Ishikawa (cell line): ENCODE data around the gene ATP8A2.

ENCODE experiments used
- CREB1 ChIP-seq: IDR thresholded peaks from 2 replicates; pipeline ENCODE4 v1.6.1; 2012; ENCODE audit warnings: low read depth
- EGR1 ChIP-seq: IDR thresholded peaks from 2 replicates; pipeline ENCODE4 v1.6.1; 2012
- EP300 ChIP-seq: IDR thresholded peaks from 2 replicates; pipeline ENCODE4 v1.6.1; 2012; ENCODE audit warnings: borderline replicate concordance
- FOXM1 ChIP-seq: IDR thresholded peaks from 2 replicates; pipeline ENCODE4 v1.6.1; 2012; ENCODE audit warnings: low read depth, borderline replicate concordance
- NFIC ChIP-seq: IDR thresholded peaks from 2 replicates; pipeline ENCODE4 v1.6.1; 2012
- RAD21 ChIP-seq: IDR thresholded peaks from 2 replicates; pipeline ENCODE4 v1.6.1; 2012; ENCODE audit warnings: low read depth
- TAF1 ChIP-seq: IDR thresholded peaks from 2 replicates; pipeline ENCODE4 v1.6.1; 2012; ENCODE audit warnings: low read depth, mild to moderate bottlenecking
- TCF12 ChIP-seq: IDR thresholded peaks from 2 replicates; pipeline ENCODE4 v1.6.1; 2012; ENCODE audit warnings: low read depth
- TEAD4 ChIP-seq: IDR thresholded peaks from 2 replicates; pipeline ENCODE4 v1.6.1; 2012
- YY1 ChIP-seq: IDR thresholded peaks from 2 replicates; pipeline ENCODE4 v1.6.1; 2012; ENCODE audit warnings: low read depth
- ZBTB7A ChIP-seq: IDR thresholded peaks from 2 replicates; pipeline ENCODE4 v1.6.1; 2012; ENCODE audit warnings: low read depth
- TF ChIP-seq, protein P1 (sequence below): IDR thresholded peaks from 2 replicates; pipeline ENCODE4 v1.6.1; 2012
- TF ChIP-seq, protein P2 (sequence below): IDR thresholded peaks from 2 replicates; pipeline ENCODE4 v1.6.1; 2012; ENCODE audit warnings: low read depth, mild to moderate bottlenecking
- TF ChIP-seq, protein P3 (sequence below): IDR thresholded peaks from 2 replicates; pipeline ENCODE4 v1.6.1; 2012

DNA sequence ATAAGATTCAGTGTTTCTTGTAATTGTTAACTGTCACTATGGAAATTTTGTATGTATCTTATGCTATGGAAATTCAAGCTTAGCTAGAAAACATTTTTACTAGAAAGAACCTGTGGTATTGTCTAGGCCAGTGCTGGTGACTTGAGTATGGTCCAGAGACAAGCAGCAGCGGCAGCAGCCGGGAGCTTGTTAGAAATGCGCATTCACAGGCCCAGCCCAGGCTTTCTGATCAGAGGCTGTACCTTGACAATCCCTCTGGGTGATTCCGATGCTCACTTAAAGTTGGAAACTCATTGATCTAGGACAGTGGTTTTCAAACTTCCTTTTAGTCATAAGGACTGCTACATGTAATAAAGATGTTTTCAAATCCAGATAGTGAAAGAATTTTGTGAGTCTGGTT, 392.6 kb downstream of the ATP8A2 start:
- TF ChIP-seq ZBTB7A (no peak), RAD21 (no peak), FOXM1 (no peak), TCF12 (no peak), EP300 (no peak), NFIC (no peak), CREB1 (no peak), EGR1 (no peak), YY1 (no peak), TAF1 (no peak), TEAD4 (no peak)
- TF ChIP-seq, protein P1, sequence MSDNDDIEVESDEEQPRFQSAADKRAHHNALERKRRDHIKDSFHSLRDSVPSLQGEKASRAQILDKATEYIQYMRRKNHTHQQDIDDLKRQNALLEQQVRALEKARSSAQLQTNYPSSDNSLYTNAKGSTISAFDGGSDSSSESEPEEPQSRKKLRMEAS: no peak
- TF ChIP-seq, protein P2, sequence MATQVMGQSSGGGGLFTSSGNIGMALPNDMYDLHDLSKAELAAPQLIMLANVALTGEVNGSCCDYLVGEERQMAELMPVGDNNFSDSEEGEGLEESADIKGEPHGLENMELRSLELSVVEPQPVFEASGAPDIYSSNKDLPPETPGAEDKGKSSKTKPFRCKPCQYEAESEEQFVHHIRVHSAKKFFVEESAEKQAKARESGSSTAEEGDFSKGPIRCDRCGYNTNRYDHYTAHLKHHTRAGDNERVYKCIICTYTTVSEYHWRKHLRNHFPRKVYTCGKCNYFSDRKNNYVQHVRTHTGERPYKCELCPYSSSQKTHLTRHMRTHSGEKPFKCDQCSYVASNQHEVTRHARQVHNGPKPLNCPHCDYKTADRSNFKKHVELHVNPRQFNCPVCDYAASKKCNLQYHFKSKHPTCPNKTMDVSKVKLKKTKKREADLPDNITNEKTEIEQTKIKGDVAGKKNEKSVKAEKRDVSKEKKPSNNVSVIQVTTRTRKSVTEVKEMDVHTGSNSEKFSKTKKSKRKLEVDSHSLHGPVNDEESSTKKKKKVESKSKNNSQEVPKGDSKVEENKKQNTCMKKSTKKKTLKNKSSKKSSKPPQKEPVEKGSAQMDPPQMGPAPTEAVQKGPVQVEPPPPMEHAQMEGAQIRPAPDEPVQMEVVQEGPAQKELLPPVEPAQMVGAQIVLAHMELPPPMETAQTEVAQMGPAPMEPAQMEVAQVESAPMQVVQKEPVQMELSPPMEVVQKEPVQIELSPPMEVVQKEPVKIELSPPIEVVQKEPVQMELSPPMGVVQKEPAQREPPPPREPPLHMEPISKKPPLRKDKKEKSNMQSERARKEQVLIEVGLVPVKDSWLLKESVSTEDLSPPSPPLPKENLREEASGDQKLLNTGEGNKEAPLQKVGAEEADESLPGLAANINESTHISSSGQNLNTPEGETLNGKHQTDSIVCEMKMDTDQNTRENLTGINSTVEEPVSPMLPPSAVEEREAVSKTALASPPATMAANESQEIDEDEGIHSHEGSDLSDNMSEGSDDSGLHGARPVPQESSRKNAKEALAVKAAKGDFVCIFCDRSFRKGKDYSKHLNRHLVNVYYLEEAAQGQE: no peak
- TF ChIP-seq, protein P3, sequence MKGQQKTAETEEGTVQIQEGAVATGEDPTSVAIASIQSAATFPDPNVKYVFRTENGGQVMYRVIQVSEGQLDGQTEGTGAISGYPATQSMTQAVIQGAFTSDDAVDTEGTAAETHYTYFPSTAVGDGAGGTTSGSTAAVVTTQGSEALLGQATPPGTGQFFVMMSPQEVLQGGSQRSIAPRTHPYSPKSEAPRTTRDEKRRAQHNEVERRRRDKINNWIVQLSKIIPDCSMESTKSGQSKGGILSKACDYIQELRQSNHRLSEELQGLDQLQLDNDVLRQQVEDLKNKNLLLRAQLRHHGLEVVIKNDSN: no peak
